Fibroblast of the aortic adventitia (primary cell): Measurements from ENCODE around the gene AAK1. TPM values are rescaled to one million over a fixed set of nuclear protein-coding genes. Genes with fewer than 3 reads are reported as not detected.

Source experiments
- DNase-seq: peaks from one replicate; pipeline ENCODE4 v3.0.0-alpha.2; 2010; ENCODE audit warnings: low read depth
- H3K4me3 ChIP-seq: 2 replicates; pipeline ENCODE4 v1.5.1; 2011; ENCODE audit warnings: low read depth, mild to moderate bottlenecking, control low read depth, low read length, moderate library complexity
- total RNA-seq: library from RNA; depleted of rRNA; stranded (reverse); fragments of >200 nt; gene quantifications from 2 replicates; pipeline ENCODE4 v1.2.3, GENCODE V29; 2012; ENCODE audit warnings: low replicate concordance
- TF ChIP-seq, protein P1 (sequence below): IDR thresholded peaks from 2 replicates; pipeline ENCODE4 v1.5.1; 2011; ENCODE audit warnings: mild to moderate bottlenecking, low read length, control low read depth, inconsistent platforms; ENCODE audit not compliant: insufficient read depth

The AAK1 gene
- total RNA-seq, 1 donor, result 82.6 TPM

DNA sequence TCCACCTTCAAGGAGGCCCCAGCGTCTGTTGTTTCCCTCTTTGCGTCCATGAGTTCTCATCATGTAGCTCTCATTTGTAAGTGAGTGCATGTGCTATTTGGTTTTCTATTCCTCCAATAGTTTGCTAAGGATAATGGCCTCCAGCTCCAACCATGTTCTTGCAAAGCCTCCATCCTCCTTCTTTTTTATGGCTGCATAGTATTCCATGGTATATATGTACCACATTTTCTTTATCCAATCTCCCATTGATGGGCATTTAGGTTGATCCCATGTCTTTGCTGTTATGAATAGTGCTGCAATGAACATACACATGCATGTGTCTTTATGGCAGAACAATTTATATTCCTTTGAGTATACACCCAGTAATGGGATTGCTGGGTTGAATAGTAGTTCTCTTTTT lies 133.3 kb downstream of the AAK1 start:
- TF ChIP-seq, protein P1, sequence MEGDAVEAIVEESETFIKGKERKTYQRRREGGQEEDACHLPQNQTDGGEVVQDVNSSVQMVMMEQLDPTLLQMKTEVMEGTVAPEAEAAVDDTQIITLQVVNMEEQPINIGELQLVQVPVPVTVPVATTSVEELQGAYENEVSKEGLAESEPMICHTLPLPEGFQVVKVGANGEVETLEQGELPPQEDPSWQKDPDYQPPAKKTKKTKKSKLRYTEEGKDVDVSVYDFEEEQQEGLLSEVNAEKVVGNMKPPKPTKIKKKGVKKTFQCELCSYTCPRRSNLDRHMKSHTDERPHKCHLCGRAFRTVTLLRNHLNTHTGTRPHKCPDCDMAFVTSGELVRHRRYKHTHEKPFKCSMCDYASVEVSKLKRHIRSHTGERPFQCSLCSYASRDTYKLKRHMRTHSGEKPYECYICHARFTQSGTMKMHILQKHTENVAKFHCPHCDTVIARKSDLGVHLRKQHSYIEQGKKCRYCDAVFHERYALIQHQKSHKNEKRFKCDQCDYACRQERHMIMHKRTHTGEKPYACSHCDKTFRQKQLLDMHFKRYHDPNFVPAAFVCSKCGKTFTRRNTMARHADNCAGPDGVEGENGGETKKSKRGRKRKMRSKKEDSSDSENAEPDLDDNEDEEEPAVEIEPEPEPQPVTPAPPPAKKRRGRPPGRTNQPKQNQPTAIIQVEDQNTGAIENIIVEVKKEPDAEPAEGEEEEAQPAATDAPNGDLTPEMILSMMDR, result no peak
- no peak overlapping the region for H3K4me3 ChIP-seq
- no peak for DNase-seq

DNA sequence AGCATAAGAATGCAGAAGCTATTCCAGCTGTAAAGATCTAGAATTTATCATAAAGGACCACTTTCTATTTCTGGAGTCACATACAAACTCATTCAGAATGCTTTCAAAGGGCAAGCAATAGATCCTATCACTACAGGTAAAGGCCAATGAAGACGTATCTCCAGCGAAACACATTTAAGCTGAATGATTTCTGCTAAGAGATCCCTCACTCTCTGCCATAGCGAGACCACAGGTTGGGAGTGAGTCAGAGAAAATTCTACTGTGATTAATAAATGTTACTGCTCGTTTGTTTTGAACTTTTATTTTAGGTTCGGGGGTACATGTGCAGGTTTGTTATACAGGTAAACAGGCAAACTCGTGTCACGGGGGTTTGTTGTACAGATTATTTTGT lies 133.8 kb downstream of the AAK1 start:
- H3K4me3 ChIP-seq, result no peak overlapping the region
- TF ChIP-seq, protein P1, result no peak
- no peak for DNase-seq

DNA sequence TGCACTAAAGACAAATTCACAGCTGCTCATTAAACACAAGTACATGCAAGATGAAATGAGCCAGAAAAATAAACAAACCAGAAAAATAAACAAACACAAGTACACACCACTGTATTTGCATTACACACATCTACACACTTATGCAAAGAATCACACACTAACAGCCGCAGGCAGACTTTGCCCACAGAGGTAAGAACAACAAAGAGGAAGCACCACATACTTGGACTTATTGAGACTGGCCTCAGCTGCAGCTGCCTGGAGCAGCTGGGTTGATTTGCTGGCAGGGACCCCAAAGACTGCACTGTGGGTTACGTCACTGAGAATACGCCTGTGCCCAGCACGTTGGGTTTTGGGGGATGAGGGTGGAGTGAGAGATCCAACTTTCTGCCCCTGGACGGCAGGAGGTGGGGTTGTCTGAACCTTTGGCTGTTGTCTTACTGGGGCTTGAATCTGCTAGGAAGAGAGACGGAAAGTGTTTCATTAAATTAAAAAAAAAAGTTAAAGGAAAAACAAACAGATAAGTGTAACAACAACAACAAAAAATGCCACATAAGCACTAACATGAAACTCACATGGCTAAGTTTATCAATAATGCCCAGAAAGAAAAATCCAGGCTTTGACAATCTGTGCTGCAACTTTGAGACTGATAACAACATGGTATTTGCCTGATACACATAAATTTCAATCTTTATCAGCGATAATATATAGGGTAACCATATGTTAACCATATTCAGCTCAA lies 134.4 kb downstream of the AAK1 start:
- no peak for DNase-seq
- TF ChIP-seq, protein P1, result no peak
- no peak overlapping the region for H3K4me3 ChIP-seq

DNA sequence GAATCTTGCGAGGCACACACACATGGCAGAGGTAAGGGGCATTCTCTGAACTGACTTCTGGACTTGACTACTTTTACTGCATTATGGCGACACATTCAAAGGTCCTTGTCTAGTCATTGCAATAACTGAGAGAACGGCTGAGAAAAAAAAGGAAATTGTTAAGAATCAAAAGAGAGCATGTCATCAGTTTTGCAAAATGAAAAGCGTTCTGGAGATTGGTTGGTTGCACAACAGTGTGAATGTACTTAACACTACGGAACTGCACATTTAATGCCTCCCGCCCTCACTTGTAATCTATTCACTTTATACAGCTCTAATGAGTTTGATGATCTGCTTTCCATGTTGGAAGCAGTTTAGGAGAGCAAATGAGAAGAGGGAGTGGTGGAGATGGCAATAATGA lies 137.8 kb downstream of the AAK1 start:
- TF ChIP-seq, protein P1, result no peak
- H3K4me3 ChIP-seq, result no peak overlapping the region
- no peak for DNase-seq

DNA sequence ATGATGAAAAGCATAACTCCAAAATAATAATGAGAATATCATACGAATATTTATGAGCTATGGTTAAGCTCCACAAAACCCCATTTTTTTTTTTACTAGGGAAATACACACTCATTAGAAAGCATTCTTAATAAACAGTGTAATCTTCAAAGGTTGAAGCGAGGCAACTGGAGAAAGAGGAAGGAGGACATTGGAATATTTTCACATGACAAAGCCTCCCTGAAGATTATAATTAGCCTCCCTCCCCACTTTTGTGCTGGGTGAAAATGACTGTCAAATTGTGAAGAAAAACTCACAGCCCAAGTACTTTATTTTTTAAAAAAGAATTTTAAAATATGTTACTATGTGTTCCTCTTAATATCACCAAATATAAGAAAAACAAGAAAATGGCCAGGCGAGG lies 142.2 kb downstream of the AAK1 start:
- no peak for DNase-seq
- TF ChIP-seq, protein P1, result no peak
- no peak overlapping the region for H3K4me3 ChIP-seq

DNA sequence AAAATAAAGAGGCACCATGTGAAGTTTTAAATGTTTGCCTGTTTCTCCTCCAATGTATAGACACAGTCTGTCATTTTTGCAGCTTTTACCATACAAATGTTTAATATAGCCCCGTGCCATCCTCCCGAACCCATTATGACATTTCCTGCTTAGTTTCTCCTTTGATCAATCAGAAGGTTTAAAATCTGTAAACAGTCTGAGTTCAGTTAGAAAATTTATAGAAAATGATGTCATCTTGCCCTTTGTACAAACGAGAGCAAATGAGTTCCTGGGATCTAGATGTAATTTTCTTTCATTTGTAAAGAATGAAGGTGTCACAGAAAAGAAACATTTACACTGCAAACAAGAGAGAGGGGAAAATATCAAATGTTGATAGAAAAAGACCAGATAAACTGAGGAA lies 143.6 kb downstream of the AAK1 start:
- no peak for DNase-seq
- TF ChIP-seq, protein P1, result no peak
- H3K4me3 ChIP-seq, result no peak overlapping the region

DNA sequence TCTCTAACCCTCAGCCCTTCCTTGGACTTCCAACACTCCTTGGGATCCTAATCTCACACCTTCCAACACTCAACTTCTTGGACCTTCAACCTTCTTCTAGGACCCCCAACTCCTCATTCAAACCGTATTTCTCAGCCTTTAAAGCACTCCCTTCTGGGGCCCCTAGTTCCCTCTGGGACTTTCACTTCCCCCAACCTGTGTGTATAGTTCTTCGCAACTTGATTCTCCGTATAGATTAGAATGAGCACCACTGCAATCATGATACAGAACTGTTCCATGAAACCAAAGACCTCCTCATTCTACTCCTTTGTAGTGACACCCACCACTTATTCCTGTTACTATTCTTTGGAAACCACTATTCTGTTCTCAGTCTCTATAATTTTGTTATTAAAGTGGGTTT lies 144.3 kb downstream of the AAK1 start:
- TF ChIP-seq, protein P1, result no peak
- no peak for DNase-seq
- no peak overlapping the region for H3K4me3 ChIP-seq
